ENCODE measurements around the gene SLC9A2.

SLC9A2 gene

DNA sequence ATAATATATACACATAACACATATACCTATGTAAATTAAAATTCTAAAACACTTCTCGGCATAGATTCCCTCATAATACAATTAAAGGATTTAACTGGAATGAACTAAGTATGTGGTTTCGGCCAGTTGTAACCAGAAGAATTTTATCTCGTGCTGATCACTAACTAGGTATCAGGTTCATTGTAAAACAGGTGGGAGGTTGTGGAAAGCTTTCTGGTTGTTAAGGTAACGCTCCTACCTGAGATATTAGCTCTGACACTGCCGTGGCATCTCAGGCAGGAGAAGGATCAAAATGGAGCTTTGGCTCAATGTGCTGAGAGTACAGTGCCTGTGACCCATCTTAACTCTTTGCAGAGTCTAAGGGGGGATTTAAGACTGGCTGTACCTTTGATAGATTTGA is 42.5 kb downstream of the SLC9A2 start:
- TF ChIP-seq, protein P1, sequence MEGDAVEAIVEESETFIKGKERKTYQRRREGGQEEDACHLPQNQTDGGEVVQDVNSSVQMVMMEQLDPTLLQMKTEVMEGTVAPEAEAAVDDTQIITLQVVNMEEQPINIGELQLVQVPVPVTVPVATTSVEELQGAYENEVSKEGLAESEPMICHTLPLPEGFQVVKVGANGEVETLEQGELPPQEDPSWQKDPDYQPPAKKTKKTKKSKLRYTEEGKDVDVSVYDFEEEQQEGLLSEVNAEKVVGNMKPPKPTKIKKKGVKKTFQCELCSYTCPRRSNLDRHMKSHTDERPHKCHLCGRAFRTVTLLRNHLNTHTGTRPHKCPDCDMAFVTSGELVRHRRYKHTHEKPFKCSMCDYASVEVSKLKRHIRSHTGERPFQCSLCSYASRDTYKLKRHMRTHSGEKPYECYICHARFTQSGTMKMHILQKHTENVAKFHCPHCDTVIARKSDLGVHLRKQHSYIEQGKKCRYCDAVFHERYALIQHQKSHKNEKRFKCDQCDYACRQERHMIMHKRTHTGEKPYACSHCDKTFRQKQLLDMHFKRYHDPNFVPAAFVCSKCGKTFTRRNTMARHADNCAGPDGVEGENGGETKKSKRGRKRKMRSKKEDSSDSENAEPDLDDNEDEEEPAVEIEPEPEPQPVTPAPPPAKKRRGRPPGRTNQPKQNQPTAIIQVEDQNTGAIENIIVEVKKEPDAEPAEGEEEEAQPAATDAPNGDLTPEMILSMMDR (conservative IDR thresholded peaks at IDR 0.05): no peak
- no peak for TF ChIP-seq ZFX (IDR thresholded peaks at IDR 0.05)
- H3K27ac ChIP-seq: no peak overlapping the region

DNA sequence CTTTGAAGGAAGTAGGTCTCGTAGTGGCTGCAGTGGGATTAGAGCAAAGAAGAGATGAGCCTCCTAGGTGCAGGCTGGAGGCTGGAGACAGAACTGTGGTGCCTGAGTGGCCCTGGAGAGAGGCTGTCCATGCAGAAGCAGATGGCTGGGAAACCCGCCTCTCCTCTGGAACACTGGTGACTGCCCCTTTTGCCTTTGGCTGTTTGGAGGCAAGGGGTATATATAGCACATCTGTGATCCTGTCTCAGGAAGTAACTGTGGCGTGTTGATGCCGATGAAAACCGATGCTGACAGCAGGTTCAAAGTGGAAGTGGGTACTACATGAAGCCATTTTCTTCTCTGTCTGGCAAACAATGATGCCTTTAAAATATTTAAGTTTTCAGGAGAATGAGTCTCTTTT is 43.5 kb downstream of the SLC9A2 start:
- TF ChIP-seq, protein P1 (conservative IDR thresholded peaks at IDR 0.05): no peak
- no peak for TF ChIP-seq ZFX (IDR thresholded peaks at IDR 0.05)
- H3K27ac ChIP-seq: no peak overlapping the region

DNA sequence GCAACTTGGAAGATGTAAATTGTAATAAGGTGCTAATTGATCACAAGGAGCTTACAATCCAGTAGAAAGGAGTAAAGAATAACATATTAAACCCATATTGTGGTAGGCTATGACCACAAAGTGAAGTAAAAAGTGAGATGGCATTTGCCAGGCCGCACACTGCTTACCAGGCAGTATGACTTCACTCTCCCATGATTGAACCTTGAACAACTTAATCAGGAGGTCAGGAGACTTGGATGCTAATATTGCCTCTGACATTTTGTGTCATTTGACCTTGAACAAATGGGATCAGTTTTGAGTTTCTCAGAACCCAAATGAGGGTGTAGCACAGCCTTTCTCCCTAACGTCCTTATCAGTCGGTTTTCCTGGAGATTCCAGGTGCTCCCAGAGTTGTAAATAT is 44.0 kb downstream of the SLC9A2 start:
- TF ChIP-seq, protein P1 (conservative IDR thresholded peaks at IDR 0.05): no peak
- TF ChIP-seq ZFX (IDR thresholded peaks at IDR 0.05): no peak
- no peak overlapping the region for H3K27ac ChIP-seq

DNA sequence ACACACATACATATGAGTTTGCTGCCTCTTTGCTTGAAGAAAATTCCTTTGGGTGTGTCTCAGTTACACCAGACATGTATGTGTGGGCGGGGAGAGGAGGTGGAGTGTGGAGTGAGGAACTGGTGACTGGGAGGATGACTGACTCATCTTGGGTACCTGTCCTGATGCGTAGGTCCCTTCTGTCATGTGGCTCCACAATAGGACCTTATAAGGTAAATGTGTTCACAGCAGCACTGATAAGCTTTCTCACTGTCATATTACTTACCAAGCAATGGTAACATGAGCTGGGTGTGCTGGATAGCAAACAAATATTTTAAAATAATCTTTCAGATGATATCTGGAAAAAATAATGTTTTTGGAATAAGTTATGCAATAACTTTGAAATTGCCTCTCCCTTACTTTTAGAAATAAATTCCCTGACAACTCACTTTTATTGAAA is 45.1 kb downstream of the SLC9A2 start:
- TF ChIP-seq ZFX (IDR thresholded peaks at IDR 0.05): no peak
- TF ChIP-seq, protein P1 (conservative IDR thresholded peaks at IDR 0.05): no peak
- no peak overlapping the region for H3K27ac ChIP-seq

DNA sequence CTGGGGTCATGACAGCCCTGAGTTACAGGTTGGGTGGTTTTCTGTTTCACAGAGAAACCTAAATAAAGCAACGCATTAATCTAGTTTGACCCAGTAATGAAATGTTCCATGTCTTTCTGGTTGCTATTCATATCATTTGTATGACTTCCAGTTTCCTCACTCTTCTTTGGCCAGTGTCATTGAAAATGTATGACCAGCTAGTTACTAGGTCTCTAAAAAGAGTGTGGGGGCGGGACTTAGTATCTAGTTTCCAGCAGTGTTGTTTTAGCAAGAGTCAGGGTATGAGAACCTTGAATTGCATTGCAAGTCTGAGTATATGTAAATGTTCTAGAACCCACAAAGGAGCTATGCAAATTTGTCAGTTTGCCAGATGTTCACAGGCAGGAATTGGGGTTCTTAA is 47.7 kb downstream of the SLC9A2 start:
- no peak overlapping the region for H3K27ac ChIP-seq
- no peak for TF ChIP-seq ZFX (IDR thresholded peaks at IDR 0.05)

DNA sequence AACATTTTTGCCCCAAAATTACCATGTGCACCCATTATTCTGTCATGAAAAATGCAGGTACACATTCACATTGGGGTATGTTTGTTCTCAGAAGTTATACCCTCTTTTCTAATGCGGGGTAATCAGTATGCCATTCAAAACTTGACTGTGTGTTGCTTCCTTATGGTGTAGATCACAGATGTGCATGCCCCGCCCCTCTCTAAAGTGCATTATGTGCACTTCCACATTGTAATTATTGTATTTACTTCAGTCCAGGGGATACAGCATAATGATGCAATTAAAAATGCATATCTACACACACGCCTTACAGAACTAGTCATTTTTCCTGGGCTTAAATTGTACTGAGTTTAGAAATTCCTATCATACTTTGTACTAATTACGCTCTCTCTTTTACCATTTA is 48.8 kb downstream of the SLC9A2 start:
- TF ChIP-seq ZFX (IDR thresholded peaks at IDR 0.05): no peak
- TF ChIP-seq, protein P1 (conservative IDR thresholded peaks at IDR 0.05): no peak
- no peak overlapping the region for H3K27ac ChIP-seq

DNA sequence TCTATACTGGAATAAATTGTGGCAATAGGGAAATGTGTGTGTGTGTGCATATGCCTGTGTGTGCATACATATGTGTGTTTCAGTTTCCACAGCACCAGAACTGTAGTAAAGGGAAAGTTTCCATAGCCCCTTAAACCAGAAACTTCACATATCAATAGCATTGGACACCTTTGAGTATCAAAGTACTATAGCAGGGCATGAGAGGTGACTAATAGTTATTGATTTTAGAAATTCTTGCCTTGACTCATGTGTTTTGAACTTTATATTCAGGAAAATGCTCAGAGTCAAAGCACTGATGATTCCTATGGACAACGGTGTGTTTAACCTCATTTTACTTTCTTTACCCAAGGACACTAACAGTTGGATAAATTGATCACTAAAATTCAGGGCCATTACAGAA is 50.0 kb downstream of the SLC9A2 start:
- TF ChIP-seq ZFX (IDR thresholded peaks at IDR 0.05): no peak
- TF ChIP-seq, protein P1 (conservative IDR thresholded peaks at IDR 0.05): no peak
- H3K27ac ChIP-seq: no peak overlapping the region

DNA sequence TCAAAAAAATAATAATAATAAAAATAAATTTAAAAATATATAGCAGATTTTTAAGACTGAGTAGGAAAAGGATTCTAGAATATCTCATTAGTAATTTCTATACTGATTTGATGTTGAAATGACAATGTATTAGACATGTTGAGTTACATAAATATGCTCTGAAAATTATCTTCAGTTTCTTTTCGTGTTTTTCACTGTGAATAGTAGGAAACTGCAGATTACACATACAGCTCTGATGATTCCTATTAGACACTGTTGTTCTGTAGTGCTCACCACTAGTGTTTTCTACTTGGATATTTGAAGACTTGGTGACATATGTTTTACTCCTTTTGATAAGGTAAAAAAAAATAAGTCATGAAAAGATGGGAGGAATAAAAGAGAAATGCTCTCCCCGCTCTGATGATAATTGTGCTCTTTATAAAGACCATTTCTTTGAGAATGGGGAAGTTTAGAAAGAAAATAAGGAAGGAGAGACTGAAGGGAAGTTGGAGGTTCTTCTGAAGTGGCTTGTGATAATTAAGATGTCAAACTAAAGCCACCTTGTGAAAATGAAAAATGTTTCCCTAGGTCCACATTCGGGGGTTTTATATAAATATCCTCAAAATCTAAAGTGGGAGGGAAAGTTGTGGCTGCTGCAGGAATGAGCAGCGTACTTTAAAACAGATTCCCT is 52.9 kb downstream of the SLC9A2 start:
- no peak for TF ChIP-seq ZFX (IDR thresholded peaks at IDR 0.05)
- no peak overlapping the region for H3K27ac ChIP-seq
